ENCODE measurements around the gene LTBP3.

The LTBP3 gene

DNA sequence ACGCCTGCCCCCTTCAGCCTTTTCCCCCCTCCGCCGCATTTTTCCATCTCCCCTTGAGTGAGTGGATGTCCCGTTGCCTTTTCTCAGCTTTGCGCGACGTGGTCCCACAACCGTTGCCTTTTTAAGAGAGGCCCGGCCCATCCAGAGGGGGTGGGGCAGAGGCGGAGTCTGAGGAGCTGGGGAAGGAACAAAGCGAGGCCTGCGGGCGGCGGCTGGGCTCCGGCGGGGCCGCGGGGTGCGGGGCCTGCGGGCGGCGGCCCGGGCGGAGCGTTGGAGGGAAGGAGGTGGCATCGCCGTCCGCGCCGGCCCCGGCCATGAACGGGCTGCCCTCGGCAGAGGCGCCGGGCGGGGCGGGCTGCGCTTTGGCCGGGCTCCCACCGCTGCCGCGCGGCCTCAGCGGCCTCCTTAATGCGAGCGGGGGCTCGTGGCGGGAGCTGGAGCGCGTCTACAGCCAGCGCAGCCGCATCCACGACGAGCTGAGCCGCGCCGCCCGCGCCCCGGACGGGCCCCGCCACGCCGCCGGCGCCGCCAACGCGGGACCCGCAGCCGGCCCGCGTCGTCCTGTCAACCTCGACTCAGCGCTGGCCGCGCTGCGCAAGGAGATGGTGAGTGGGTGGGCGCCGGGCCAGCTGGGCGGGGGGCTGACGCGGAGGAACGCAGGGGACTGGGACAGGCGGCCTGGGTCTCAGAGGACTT lies 14.3 kb upstream of the LTBP3 start, which contains the start of gene FAM89B:
FAM89B (plus strand) TSS at position 183 of the 696 bp plus-strand sequence; CDS start at position 315, 132 bp downstream.
- in situ Hi-C loops (cut with HindIII; ENCODE audit: low sequenced_read_pairs): no loop called here

DNA sequence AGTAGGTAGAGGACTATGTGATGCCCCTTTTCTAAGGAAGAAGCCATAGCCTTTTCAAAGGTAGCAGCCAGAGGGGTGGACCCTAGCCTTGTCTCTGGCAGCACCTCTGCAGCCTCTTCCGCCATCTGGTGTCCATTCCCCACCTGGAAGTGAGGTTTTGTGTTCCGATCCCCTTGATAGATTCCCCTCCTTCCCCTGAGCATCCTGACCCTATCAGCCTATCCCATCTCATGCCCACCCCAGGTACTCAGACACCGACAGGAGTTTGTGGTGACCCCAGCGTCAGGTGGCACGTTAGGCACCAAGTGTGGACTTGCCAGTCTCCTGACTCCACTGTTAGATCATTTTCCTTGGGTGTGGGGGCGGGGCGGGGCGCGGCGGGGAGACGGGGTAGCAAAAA lies 13.8 kb upstream of the LTBP3 start:
- in situ Hi-C loops (cut with HindIII; ENCODE audit: low sequenced_read_pairs): no loop called here

DNA sequence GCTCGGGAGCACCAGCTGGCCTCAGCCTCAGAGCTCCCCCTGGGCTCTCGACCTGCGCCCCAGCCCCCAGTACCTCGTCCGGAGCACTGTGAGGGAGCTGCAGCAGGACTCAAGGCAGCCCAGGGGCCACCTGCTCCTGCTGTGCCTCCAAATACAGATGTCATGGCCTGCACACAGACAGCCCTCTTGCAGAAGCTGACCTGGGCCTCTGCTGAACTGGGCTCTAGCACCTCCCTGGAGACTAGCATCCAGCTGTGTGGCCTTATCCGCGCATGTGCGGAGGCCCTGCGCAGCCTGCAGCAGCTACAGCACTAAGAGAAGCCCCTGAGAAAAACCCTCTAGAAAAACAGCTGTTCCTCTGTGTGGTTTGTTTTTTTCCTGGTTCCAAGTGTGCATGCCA lies 13.3 kb upstream of the LTBP3 start:
- in situ Hi-C loops (cut with HindIII; ENCODE audit: low sequenced_read_pairs): no loop called here

DNA sequence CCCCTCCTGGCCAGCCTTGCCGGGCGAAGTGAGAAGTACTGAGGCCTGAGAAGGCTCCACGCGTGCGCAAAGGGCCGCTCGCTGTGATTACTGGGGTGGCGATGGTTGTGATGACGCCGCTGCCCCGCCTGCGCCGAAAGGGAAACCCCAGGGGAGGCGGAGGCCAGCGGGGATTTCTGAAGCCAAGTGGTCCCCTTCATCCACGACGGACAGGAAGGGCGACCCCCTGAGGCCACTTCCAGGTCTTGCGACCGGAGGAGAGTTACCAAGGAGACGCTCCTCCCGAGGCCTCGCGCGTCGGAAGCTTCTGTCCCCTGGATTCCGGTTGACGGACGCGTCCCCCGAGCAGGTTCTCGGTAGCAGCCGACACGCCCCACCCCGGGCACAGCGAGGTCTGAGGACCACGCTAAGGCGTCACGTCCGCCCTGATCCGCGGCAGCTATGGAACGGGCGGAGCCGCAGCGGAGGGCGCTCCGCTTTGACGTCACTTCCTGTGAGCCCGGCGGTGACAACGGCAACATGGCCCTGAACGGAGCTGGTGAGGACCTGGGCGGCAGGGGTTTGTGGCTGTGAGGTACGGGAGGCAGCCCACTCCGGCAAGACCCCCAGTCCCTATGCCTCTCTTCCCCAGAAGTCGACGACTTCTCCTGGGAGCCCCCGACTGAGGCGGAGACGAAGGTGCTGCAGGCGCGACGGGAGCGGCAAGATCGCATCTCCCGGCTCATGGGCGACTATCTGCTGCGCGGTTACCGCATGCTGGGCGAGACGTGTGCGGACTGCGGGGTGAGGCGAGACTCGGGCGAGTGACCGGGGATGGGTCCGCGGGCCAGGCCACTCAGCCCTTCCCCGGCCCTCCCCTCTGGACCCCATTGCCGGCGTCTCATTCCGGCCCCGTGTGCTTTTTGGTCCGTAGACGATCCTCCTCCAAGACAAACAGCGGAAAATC lies 12.1 kb upstream of the LTBP3 start, which contains the start of gene ZNRD2:
ZNRD2 (plus strand) TSS at position 505 of the 946 bp plus-strand sequence; CDS start at position 520, 15 bp downstream.
- in situ Hi-C loops (cut with HindIII; ENCODE audit: low sequenced_read_pairs): loop anchor here (5.0 kb wide), 1 partner anchor 32 kb away; no protein-coding TSS in a partner anchor

DNA sequence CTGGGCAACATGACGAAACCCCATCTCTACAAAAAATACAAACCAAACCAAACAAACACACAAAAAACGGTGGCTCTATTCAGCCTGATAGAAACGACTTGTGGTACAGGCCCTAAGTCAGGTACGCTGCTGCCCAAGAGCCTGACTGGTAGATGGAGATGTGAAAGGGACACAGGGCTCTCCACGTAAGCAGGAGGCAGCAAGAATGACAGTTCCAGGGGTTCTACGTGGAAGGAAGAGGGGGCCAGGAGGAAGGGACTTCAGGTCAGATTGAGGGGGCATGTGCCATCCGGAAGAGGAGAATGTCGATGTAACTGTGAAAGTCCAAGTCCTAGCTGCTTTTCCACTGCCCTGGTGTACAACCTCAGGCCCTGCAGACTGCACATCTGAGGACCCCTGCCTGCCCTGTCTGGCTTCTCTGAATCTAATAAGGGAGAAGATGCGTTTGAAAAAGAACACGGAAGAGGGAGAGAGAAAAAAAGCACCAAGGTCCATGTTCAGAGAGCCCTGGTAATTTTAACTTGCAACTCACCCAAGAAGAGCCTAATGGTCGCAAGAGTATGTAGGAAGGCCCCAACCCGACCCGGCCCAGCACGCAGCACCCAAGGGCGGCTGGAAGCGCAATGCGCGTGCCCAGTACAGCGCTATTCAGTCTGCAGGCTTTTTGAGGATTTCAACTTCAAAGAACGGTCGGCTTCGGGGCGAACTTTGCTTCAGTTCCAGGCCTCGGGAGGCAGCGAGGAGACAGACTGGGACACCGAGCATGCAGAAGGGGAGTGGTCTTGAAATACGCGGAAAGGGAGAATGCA lies 11.2 kb upstream of the LTBP3 start:
- in situ Hi-C loops (cut with HindIII; ENCODE audit: low sequenced_read_pairs): loop anchor here (5.0 kb wide), 1 partner anchor 33 kb away; no protein-coding TSS in a partner anchor

DNA sequence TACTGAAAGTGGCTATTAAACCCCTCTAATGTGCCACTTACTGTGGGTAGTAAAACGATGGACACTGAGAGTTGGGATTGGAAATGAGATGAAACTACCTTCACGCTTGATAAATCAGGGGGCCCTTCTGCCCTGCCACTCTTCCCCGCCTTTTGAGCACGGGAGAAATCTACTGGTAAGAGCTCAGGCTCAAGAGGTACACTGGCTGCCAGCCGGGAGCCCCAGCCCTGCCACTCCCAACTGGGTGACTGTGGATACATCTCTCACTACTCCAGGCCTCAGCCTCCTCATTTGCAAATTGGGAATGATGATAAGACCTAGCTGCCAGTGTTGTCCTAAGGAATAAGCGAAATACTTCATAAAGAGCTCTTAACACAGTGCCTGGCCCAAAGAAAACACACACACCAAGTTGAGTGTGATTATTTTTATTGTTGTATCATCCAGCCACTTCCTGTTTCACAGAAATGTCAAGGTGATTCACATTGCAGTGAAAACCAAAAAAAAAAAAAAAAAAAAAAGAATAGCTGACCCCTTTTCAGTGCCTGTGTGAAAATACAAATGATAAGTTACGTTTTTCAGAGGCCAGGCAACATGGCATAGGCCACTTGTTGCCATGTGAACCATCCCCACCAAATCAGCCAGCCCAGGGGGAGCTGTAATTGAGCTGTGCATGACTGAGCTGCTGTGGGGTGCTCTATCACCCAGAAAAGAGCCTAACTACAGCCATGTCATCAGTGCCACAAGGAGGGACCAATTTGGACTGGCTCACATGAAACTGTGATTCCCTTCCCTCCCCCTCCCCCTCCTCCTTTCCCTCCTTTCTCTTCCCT lies 7.7 kb upstream of the LTBP3 start:
- in situ Hi-C loops (cut with HindIII; ENCODE audit: low sequenced_read_pairs): loop anchor here (5.0 kb wide), 1 partner anchor 36 kb away; no protein-coding TSS in a partner anchor

DNA sequence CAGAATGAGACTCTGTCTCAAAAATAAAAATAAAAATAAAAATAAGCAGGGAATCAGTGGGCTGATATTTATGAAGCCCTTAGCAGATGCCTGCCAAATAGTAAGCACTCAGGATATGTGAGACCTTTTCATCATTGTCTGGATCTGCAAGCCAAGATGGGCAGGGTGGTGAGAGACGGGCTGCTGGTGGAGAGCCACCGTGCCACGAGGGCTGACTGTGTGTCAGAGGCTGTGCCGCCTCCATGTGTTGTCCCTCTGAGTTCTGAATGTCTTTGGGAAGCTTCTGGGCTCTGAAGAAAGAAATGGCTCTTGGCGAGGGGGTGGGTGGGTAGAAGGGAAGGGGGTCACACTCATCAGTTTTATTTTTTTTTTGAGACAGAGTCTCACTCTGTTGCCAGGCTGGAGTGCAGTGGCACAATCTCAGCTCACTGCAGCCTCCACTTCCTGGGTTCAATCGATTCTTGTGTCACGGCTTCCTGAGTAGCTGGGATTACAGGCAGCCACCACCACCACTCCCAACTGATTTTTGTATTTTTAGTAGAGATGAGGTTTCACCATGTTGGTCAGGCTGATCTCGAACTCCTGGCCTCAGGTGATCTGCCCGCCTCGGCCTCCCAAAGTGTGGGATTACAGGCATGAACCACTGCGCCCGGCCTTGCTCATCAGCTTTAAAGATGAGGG lies 6.9 kb upstream of the LTBP3 start:
- in situ Hi-C loops (cut with HindIII; ENCODE audit: low sequenced_read_pairs): loop anchor here (5.0 kb wide), 1 partner anchor 37 kb away; no protein-coding TSS in a partner anchor

DNA sequence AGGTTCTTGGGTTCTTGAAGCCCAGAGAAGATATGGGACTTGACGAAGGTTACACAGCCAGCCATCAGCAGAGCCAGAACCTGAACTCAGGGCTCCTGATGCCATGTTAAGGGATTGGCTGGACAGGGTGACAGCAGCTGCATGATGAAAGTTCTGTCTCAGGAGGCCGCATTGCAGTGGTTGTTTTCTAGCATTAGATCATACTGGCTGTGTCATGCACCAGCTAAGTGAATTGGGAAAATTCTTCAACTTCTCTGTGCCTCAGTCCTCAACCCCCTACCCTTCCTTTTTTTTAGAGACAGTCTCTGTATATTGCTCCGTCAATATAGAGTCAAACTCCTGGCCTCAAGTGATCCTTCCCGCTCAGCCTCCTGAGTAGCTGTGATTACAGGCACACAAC lies 5.4 kb upstream of the LTBP3 start:
- in situ Hi-C loops (cut with HindIII; ENCODE audit: low sequenced_read_pairs): no loop called here

DNA sequence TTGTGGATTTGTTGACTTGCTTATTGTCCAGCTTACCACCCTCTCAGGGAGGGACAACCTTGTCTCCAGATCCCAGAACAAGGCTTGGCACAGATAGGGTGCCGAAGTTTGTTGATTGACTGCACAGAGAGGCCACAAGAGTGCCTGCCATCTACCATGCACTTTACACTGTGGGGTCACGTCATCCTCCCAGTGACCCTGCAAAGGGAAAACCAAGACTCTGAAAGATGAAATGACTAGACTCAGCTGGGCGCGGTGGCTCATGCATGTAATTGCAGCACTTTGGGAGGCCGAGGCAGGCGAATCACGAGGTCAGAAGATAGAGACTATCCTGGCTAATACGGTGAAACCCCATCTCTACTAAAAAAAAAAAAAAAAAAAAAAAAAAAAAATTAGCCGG lies 4.6 kb upstream of the LTBP3 start:
- in situ Hi-C loops (cut with HindIII; ENCODE audit: low sequenced_read_pairs): no loop called here

DNA sequence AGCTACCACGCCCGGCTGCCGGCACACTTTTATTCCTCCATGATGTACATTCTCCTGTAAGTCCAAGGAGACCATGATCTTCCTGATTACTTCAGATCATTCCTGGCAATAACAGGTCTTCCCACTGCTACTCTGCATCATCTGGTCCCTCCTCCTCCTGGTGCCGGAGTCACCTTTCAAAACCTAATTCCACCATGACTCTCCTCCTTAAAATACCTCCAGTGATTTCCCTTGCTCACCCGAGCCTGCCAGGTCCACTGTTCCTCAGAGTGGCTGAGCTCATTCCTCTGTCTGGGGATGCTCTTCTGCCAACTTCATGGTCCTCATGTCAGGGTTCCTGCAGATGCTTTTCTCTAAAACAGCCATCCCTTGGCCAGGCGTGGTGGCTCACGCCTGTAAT lies 3.9 kb upstream of the LTBP3 start:
- in situ Hi-C loops (cut with HindIII; ENCODE audit: low sequenced_read_pairs): no loop called here

DNA sequence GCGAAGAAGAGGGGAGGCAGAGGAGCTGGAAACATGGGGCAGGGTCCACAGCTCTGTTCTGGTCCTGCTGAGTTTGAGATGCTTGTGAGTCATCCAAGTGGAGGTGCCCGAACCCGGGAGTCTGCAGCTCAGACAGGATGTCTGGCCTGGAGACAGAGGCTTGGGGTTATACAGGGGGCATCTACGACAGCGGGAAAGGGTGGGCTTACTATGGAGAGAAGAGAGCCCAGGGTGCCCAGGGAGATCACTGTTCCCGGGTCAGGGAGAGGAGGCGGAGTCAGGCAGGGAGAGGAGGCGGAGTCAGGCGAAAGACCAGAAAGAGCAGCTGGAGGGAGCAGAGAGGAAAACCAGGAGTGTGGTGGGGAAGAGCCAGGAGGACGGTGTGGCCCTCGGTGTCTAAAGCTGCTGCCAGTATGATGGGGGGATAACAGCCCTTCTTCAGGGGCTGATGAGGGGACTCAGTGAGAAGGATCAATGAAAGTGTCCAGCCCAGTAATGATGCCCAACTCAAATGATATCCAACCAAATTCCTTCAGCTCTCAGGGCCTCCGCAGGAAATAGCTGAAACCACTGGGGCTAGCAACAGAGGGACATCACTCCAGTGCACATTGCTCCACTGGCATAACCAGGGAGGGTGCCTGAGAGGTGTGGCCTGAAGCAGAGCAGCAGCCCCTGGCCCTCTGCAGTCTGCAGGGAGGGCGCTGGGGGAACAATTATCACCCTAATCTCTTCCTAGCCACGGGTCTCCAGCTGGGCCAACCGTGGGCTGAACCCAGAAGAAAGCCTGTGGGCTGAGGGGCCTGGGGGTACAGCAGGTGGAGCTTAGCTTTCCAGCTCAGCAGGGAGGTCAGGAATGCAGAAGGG lies 2.6 kb upstream of the LTBP3 start:
- in situ Hi-C loops (cut with HindIII; ENCODE audit: low sequenced_read_pairs): no loop called here

DNA sequence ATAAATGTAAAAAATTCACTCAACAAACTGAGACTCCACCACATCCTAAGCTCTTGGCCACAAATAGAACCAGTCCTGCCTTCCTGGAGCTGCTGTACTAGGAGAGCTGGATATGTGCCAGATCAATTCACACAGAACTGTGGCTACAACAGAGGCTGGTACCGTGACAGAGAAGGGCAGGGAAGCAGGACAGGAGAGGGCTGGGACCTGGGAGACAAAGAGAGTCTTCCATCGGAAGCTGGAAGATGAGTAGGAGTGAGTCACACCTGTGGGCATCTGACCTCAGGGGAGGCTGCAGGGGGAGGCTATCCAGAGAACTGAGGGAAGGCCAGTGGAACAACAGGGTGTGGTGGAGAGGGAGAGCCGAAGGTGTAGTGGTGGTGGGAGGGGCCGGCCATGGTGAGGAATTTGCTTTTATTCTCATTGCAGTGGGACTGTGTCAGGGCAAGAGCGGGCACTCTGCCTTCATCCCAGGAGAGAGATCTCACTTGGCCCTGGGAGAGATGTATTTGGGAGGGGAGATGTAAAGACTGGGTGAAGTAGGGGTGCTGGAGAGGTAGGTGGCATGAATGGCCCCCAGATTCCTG lies 1.9 kb upstream of the LTBP3 start:
- in situ Hi-C loops (cut with HindIII; ENCODE audit: low sequenced_read_pairs): loop anchor here (5.0 kb wide), 1 partner anchor 77 kb away; the partner anchor contains the start of gene SIPA1

DNA sequence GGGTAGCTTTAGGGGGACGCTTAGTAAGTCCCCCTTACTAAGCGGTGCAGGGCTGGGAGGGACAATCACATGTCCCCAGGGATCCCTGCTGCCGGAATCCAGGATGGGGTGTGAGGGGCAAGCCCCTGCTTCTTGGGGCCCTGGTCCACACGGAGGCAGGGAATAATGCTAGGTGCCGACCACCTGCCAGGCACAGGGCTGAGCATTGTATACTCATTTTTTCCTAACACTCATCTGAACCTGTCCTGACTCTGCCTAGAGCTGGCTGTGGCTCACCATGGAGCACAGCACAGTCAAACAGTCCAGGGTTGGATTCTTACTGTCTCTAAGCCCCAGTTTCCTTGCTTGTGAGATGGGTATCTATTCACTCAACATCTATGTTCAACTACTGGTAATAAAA lies 1.4 kb upstream of the LTBP3 start:
- in situ Hi-C loops (cut with HindIII; ENCODE audit: low sequenced_read_pairs): loop anchor here (5.0 kb wide), 1 partner anchor 78 kb away; the partner anchor contains the start of gene SIPA1

DNA sequence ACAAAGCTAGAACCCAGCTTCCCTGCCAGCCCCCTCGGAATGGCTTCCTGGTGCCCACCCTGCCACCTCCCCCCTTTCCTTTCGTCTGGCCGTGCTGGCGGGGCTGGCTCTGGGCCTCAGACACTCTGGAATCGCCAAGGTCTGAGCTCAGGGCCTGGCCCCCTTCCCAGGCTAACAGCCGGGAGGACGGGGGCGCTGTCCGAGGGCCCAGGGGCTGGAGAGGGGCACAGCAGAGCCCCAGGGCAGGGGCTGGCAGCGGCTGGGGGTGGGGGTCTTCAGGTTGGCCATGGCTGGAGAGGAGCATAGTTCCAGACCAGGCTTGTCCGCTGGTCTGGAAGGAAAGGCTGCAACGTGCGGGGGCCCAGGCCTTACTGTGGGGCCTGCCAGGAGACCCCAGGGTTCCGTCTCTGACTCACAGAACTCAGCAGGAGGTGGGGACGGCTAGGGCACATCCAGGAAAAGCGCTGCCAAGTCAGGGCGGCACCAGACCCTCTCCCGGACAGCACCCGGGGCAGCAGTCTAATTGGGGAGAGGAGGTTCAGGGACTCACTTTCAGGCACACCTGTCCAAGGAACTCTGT lies 861 bp upstream of the LTBP3 start:
- in situ Hi-C loops (cut with HindIII; ENCODE audit: low sequenced_read_pairs): loop anchor here (5.0 kb wide), 1 partner anchor 78 kb away; the partner anchor contains the start of gene SIPA1

DNA sequence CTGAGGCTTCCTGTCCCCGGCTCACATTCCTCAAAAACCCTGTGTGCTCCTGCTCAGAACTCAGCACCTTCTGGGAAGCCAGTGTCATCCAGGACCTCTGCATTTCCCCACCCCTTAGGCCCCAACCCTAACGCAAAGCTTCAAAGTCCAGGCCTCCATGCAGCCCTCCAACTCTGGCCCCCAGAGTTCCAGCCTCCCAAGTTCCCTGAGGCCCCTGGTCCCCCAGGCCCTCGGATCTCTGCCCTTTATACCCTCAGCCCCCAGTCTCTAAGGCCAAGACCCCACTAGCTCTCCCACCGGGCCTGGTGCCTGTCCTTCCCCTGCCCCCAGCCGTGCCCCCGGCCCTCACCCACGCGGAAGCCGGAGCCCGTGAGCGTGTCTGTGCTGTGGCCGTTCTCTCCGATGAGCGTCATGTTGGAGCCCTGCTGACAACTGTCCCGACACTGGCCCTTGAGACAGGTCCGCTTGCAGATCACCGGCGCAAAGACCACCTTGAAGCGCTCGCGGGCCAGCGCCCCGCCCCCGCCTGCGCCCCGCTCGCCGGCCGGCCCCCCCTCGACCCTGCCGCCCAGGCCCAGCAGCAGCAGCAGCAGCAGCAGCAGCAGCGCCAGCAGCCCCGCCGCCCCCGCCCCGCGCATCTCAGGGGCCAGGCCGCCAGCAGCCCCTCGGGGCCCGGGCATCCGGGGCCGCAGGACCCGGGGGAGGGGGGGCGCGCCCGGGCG lies 718 bp downstream of the LTBP3 start:
- in situ Hi-C loops (cut with HindIII; ENCODE audit: low sequenced_read_pairs): loop anchor here (5.0 kb wide), 1 partner anchor 80 kb away; the partner anchor contains the start of gene SIPA1

DNA sequence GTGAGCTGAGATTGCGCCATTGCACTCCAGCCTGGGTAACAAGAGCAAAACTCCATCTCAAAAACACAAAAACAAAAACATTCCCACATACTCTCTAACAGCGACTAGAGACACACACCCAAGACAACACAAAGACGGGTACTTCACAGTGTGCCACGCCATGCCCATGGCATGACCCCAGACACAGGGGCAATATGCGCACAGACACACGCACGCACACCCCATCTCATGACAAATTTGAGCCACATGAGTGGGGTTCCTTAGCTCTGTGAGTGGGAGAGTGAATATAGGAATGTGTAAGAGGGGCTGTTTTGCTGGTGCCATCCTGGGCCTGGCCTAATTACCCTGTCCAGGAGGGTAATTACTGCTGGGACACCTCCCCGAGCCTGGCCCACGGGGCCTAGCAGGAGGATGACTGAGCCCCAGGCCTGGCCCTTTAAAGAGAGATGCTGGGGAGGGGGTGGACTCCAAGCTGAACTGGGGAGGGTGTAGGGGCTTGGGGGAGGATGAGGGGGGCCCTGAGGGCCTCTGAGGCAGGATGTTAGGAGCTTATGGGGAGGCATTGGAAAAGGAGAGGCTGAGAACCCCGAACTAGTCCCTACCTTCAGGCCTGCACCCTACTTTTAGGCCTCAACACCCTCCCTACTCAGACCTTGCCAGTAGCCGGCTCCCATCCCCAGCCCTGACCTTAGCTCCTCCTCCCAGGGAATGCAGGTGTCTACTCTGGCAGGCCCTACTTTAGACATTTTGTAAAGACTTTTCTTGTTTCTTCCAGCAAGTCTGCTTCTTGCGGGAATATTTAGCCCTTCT lies 1.5 kb downstream of the LTBP3 start:
- in situ Hi-C loops (cut with HindIII; ENCODE audit: low sequenced_read_pairs): loop anchor here (5.0 kb wide), 1 partner anchor 81 kb away; the partner anchor contains the start of gene SIPA1

All from endothelial cell of hepatic sinusoid (primary cell).